SK-N-SH (cell line): ENCODE data around the gene SLFNL1.

Experiments used
- CTCF ChIP-seq: fragments of 200-600 bp; sonication (generic); IDR thresholded peaks from 2 replicates; pipeline ENCODE4 v1.6.1; 2017; ENCODE audit warnings: antibody characterized with exemption, mild to moderate bottlenecking, moderate library complexity
- EP300 ChIP-seq, 2 experiments: IDR thresholded peaks; 2 replicates each; pipeline versions ENCODE4 v1.4.0 to v1.6.1; 2012; ENCODE audit warnings: borderline replicate concordance in 1 of 2, low read depth in 1 of 2, low read length in 1 of 2
- GABPA ChIP-seq: IDR thresholded peaks from 2 replicates; pipeline ENCODE4 v1.4.0; 2012; ENCODE audit warnings: low read depth, mild to moderate bottlenecking
- RFX5 ChIP-seq: IDR thresholded peaks from 2 replicates; pipeline ENCODE4 v1.6.1; 2012; ENCODE audit warnings: mild to moderate bottlenecking, improper control_type of control experiment, low read length

- no peak for TF ChIP-seq CTCF
- TF ChIP-seq GABPA, result no peak
- TF ChIP-seq RFX5, result no peak
- no peak for TF ChIP-seq EP300 (IDR thresholded peaks at IDR 0.05; ENCODE audit: borderline replicate concordance in 1 of 2, low read depth in 1 of 2, low read length in 1 of 2)
Measured at GRCh38 chr1:41046347-41046775, 24.8 kb upstream of the SLFNL1 start.
